GM19023 (cell line): ENCODE results near the gene FAM83F.
"Not testable (repeated sequence)": the region's sequence is repeated elsewhere in the genome, so short reads cannot be mapped to it uniquely, and the experiment has no call there.

Experiments
- ATAC-seq: cut with Tn5 transposase; IDR thresholded peaks from one replicate; pipeline ENCODE4 v1.9.1; 2021; ENCODE audit warnings: mild to moderate bottlenecking, moderate library complexity; ENCODE audit not compliant: unreplicated experiment

FAM83F gene

DNA sequence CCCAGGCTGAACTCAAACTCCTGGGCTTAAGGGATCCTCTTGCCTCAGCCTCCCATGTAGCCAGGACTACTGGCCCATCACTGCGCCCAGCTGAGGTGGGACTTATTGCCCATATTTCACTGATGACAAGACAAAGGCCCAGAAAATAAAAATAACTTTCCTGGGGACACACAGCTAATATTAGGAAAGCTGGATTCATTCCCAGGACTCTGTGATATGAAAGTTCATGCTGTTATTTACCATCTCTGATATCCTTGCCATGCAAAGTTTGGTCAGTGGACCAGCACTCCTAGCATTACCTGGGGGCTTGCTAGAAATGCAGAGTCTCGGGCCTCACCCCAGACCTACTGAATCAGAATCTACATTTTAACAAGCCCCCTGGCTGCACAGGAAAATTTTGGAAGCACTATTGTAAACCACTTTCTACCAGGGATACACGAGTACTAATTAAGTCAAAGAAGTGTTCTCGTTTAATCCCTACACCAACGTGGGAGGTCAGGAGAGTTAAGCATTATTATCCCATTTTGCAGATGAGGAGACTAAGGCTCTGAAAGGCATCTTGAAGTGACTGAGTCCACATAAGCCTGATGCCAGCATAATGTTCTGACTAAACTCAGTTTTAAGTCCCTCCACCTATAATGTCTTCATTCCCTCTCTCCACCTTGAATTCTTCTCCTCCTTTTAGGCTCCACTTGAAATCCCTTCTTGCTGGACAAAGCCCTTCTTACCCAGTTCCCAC is 2.5 kb upstream of the FAM83F start:
- ATAC-seq, result no peak

DNA sequence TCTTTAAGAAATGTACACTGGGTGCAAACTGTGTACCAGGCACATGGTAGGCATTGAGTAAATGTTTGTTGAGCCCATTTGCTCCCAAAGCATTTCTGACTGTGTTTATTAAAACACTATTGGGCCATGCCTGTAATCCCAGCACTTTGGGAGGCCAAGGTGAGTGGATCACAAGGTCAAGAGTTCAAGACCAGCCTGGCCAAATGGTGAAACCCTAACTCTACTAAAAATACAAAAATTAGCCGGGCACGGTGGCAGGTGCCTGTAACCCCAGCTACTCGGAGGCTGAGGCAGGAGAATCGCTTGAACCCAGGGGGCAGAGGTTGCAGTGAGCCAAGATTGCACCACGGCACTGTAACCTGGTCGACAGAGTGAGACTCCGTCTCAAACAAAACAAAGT is 1.9 kb upstream of the FAM83F start:
- not testable (repeated sequence) for ATAC-seq

DNA sequence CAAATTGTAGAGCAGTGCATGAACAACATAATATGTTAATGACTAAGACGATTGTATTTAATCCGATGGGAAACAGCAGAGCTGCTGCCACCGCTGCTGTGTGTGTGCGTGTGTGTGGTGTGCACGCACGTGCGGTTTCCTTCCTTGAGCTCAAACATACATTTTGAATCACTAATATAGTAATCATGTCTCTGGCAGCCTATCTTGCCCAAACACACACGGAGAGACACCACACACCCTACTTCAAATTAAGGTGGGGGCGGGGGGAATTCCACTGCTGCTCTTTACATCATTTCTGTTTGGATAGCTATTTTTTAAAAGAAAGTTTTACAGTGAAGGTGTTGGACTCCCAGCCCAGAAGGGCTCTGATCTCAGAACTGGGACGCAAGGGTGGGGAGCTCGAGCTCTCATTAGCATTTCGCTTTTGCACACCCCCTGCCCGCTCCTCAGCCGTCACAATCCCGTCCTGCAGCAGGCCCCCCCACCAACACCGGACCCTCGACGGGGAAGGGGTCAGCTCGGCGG is 651 bp upstream of the FAM83F start:
- ATAC-seq, result no peak

DNA sequence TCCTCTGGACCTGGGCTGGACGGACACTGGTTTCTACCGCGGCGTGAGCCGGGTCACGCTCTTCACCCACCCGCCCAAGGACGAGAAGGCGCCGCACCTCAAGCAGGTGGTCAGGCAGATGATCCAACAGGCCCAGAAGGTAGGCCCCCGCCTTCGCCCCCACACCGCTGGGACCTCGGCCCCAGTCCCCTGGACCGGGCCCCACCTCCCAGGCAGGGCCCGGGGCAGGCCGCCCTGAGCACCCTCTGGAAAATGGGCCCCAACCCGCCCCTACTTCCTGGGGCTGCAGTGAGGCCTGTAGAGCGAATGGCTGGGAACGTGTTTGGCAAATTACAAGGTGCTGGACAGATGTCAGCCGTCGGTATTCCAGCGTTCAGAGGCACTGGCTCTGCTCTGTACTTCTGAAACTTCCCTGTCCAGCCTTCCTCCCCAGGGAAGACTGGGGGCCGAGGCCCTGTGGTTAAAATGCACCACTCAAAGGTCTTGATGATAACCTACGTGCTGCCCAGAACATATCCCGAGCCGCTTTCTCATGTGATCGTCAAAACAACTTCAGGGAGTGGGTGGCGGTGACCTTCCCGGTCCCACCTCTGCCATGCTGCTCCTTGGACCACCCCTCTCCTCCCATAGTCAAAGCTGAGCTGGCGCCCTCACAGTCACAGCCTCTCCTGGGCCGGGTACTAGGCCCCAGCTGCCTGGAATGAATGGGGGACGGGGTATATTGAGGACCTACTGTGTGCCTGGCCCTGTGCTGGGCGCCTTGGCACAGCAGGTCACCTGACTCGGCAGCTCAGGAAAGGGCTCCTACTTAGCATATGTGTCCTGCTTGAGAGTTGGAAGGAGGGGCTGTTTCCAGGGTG is 869 bp downstream of the FAM83F start:
- ATAC-seq, result no peak

DNA sequence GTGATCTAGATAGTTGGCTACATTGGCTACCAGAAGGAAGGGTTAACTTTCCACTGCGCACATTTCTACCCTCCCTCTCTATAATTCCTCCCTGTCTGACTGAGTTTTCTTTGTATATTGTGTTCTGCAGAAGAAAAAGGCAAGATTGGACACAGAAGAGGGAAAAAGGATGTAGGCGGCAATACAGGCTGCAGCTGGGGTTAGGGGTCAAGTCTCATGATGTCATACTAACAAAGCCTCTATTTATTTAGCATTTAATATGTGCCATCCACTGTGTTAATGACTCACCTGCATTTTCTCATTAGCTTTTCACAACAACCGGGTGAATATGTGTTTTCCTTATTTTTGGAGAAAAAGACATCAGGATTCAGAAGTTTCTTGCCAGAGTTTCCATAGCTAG is 2.0 kb downstream of the FAM83F start:
- no peak for ATAC-seq

DNA sequence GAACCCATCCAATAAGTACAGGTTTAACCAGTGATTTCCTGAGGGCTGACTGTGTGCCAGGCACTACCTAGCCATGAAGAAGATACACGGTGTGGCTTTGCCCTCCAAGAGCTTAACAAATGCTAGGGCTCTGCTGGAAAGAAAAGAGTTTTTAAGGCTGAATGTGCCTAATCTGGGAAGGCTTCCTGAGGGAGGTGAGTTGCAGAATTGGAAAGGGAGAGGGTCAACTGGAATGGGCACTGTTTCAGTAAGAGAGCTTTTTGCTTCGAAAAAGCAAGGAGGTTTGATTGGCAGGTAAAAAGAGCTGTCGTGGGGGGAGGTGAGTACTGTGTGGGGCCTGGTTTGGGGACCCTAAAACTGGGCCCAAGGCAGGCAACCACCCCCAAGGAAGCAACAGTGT is 2.7 kb downstream of the FAM83F start:
- ATAC-seq, result no peak

DNA sequence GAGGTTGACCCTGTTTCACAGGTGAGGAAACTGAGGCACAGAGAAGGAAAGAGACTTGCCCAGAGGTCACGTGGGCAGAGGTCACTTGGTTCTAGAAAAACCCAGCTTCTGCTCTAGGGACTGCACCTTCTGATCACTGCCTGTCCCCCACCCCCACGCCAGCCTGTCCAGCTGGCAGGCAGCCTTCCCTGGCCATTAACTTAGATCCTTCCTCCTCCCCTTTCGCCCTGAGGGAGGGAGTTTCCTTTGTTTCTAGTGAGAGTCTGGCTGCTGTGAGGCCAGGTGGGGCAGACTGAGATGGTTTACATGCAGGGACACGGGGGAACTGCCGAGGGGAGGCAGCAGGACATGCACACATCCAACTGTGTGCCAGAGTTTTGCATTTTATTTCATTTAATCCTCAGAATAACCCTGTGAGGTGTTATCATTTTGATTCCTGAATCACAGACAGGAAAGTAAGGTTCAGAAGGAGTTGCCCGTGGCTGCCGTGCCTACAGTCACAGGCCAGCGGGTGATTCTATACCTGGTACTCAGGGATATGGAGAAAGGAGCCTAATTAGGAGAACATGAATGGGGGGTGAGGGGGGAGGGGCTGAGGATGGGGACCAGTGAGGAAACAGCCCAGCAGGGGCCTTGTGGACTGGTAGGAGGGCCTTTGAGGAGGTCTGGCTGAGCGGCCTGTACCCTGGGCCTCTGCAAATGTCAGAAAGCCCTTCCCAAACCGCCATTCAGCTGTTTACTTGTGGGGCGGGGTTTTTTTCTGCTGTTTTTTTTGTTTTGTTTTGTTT is 3.4 kb downstream of the FAM83F start:
- ATAC-seq, result no peak

DNA sequence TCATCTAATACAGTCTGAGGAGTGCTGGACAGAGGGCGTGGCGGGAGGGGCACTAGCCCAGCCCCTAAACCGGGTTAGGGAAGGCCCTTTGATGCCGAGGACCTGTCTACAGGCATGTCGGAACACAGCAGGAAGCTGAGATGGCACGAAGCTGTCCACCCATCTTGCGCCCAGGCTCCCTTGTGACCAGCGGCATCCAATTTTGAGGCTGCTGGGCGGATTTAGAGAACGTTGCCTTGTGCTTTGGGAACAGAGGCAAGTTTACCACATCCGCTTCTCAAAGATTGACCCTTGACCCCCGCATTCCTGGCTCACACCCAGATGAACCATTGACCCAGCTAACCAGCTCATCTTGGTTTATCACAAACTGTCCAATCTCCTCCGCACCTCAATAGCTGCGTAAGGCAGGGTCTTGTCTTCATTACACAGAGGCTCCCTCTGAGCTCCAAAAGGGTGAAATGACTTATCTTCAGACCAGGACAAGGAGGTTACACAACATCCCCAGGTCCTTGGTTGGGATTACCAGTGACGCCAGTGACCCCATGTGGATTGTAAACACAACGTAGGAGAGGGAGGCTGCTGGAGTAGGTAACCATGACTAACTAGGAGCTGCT is 4.5 kb downstream of the FAM83F start:
- ATAC-seq, result no peak

DNA sequence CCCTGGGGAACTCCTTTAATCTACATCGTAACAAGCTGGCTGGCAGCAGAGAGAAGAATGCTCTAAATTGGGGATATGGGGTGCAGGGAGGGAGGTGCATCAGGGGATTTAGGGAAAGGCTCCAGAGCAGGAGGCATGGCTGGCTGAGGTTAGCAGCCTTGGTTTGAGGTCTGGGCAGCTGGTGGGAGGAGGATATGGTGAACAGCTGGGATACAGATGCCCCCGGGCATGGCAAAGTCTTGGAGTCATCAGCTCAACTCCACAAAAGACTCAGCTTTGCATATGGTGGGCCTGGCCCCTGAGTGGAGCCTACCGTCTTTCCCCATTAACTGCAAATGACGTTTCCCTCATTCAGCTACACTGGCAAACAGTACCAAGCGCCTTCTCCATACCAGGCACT is 5.4 kb downstream of the FAM83F start:
- ATAC-seq, result no peak

DNA sequence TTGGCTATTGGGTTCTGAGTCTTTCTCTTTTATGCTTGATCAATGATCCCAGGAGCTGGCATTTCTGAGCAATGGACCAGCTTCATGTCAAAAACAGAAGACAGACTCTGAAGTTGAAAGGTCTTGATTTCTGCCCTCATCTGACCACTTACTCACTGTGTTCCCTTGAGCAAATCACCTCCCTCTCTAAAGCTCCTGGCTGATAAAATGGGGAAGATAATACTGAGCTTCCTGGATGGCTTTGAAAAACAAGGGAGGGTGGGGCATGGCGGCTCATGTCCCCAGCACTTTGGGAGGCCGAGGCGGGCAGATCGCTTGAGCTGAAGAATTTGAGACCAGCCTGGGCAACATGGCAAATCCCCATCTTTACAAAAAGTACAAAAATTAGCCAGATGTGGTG is 6.4 kb downstream of the FAM83F start:
- ATAC-seq, result no peak

DNA sequence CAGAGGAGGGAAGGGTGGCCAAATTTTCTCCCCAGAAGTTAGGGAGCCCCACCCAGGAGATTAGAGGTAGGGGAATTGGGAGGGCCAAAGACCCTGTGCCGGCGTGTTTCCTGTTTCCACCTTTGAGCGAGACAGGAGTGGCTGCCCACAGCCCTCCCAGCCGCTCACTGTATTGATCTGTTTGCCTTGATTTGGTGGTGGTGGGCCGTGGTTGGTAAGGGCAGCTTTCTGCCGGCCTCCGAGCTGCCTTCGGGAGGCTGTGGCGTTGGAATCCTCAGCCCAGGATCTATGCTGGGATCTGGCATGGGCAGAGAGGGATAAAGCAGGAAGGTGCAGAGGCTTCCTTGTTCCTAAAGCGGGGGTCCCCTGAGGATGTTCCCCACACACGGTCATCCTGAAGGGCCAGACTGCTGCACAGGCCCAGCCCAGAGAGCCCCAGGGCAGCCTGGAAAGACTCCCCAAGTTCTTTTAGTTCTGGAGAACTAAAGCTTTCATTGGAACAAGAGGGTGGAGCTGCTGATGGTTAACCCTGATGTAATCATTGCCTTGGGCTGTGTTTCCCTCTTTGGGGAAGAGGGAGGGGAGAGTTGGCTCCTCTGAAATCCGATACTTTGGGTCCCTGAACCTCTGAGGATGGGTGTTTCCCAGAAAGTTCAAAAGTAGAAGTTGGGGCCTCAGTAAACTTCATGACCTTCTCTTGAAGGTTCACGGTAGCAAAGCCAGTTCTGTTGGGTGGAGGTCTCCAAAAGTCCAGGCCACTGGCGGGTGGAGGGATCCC is 7.2 kb downstream of the FAM83F start:
- ATAC-seq, result no peak

DNA sequence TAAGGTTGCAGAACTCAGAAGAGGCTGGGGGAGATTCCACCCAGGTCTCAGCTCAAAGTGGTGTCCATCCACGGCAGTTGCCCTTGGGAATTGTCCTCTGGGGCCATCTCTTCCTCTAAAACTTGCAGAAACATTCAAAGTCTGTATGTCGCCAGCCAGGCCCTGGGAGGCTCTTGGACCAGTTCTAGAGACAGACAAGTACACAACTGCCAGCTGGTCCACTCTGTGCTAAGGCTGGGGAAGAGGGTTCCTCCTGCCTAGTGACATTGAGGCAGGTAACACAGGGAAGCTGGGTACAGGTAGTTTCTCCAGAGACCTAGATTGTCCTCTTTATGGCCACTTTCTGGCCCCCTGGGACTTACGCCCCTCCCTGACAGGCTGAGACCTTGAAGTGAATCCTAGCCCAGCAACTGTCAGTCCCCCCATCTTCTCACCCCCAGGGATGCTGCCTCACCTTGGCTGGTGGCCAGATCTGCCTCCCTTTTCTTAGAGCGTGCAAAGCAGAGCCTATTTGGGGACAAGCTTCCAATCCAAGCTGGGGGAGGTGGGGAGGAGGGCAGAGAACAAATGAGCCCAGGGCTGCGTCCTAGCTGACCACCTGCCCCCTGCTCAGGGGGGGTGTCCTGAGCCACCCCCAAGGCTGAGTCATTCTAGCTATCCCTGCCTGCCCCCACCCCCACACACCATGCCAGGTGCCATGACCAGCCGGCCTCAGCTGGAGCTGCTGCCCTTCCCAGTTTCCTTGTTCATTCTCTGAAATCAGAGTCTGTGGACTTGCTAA is 8.4 kb downstream of the FAM83F start:
- ATAC-seq, result no peak

DNA sequence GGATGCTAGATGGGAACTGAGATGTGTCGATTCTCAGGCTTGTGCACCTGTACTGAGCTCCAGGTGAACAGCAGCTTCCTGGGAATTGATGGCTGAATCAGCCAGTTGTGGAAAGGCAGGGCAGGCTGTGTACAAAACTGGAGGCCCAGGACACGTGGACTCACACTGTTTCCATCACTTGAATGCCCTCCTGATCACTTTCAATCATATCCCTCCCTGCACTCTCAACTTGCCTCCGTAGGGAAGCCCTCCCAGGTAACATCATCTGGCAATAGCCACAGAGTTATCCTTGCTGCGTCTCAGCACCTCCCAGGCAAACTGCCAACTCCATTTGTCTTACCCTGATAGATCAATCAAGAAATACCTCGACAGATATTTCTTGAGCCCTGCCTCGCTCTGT is 10.1 kb downstream of the FAM83F start:
- ATAC-seq, result no peak

DNA sequence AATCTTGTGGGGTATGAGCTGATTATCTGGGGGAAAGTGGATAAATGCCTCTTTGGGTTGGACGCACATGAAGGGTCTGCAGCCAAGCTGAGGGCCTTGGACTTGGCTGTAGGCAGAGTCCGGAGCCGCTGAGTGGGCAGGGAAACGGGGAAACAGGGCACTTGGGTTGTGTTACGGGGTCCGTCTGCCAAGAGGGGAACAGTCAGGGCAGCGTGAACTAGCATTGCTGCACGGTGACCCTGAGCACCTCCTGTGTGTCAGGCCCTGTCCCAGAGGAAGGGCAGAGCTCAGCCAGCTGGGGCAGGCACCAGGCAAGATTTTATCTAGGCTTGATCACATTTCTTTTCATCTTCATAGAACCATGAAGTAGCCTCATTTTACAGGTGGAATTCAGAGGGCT is 11.9 kb downstream of the FAM83F start:
- ATAC-seq, result no peak

DNA sequence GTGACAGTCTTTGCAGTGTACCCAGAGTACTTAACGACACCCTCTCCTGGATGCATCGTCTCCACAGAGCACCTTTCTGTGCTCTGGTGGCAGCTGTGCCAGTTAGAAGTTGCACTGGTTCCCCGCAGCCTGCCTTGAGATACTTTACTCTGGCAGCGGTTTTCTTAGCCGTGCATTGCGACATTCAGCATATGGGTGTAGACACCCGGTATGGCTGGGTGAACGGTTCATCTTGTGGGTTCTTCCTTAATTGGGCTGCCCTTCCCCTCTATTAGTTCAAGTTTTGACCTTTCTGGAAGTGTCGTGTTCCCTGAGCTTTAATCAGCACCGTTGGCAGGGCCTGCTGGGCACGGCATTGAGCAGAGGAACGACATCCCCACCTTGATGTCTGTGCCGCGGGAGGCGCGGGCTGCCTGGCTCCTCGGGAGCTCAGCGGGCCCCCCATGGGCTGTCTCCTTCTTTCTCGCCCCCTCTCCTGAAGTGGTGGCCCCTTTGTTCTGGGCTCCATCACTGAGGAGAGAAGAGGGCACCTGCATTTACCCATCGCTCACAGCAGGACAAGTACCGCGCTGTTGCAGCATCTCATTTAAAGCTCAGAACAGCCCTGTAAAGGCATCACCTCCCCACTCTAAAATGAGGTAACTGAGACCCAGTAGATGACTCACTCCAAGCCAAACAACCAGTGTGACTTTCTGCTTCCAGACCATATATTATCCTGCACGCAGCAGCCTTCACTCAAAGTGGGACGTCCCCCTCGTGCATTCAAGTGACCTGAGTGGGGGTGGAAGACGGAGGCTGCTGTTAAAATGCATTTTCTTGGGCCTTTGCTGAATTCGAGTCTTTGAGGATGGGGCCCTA is 13.3 kb downstream of the FAM83F start:
- ATAC-seq, result no peak

DNA sequence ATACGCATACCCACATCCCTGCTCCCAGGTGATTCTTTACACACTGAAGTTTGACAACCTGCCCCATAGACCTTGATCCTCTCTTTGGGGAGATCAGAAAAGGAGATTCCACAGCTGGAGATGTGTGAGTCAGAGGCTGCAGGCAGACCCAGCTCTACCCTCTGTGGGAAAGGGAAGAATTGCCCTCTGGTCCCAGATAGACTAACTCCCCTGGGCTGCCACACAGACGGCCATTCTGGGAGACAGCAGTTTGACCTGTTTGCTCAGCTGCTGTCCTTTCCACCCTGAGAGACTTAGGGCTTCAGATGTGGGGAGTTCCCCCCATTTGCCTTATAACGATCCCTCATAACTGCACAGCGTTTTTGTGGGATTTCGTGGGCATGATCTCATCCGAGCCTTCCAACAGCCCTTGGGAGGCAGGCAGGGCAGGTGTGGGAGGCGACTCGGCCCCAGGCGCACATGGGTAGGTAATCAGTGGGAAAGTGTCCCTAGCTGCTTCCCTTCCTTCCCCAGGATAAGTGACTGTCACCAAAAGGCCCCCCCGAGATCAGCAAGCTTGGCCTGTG is 14.1 kb downstream of the FAM83F start:
- ATAC-seq, result no peak

DNA sequence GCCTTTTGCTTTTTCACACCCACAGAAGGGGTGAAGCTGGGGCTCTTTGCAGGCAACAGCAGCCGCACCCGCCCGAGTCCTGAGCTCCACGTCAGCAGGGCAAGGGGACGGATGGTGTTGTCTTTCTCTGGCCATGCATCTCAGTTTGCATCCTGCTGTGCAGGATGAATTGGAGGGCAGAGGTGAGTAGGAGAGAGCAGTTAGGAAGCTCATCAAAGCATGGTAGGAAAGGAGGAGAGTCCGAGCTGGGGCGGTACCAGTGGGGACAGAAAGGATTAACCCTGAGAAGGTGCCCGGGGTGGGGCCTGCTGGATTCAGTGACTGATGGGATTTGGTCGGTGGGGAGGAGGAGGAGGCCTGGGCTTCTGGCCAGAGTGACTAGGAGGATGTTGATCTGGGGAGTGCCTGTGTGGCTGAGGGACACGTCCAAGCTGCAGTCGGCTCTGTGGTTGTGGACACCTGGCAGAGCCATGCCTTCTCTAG is 14.6 kb downstream of the FAM83F start:
- ATAC-seq, result no peak
